ENCODE data around the gene CAPN8. TPM values are rescaled to one million over a fixed set of nuclear protein-coding genes. Genes with fewer than 3 reads are reported as not detected.

CAPN8 gene
- polyA plus RNA-seq, 1 of the 3 experiments (the other 2 are of a cell fraction), result not detected

- POLR2A ChIA-PET, result no interaction called here
- peaks cover 12% of the 10 kb centered on the region for H3K27me3 ChIP-seq (ENCODE audit: insufficient read depth)
- WGBS (ENCODE audit: low lambda C conversion rate), result 58% methylated on average over 10 of the region's 11 CpGs
Measured at GRCh38 chr1:223540485-223541106, 124.9 kb downstream of the CAPN8 start.

More at GRCh38 chr1:223540485-223541106, 124.9 kb downstream of the CAPN8 start:
- H2AFZ ChIP-seq (ENCODE audit: low read depth), result no peak overlapping the region
- no peak overlapping the region for H3K4me3 ChIP-seq (ENCODE audit: low read depth in 2 of 2, low read length in 1 of 2)
- no peak overlapping the region for H3K4me2 ChIP-seq
- no peak for DNase-seq
- CTCF ChIA-PET, result interaction anchor here (1.5 kb wide), 1 partner anchor 16 kb away, joined by 3 read pairs; no protein-coding TSS in a partner anchor
- H4K20me1 ChIP-seq (ENCODE audit: insufficient read depth), result no peaks in the 10 kb centered on the region
- H3K9me3 ChIP-seq, result no peaks in the 10 kb centered on the region
- no peak overlapping the region for H3K27ac ChIP-seq (ENCODE audit: low read depth in 2 of 2, low read length in 1 of 2)
- no peaks in the 10 kb centered on the region for H3F3A ChIP-seq (replicated peaks; ENCODE audit: insufficient read depth)
- TF ChIP-seq GABPA (IDR thresholded peaks at IDR 0.05; ENCODE audit: low read depth) (no peak), GATA2 (CRISPR knock-in tag; IDR thresholded peaks at IDR 0.05) (no peak), SMC3 (IDR thresholded peaks at IDR 0.05; ENCODE audit: low read depth, low read length) (no peak), POLR2AphosphoS5 (IDR thresholded peaks at IDR 0.05; ENCODE audit: low read depth, low read length) (no peak), EP300 (IDR thresholded peaks at IDR 0.05; ENCODE audit: borderline replicate concordance in 1 of 2, low read depth in 1 of 2, low read length in 1 of 2) (no peak), FOXM1 (IDR thresholded peaks at IDR 0.05; ENCODE audit: low read depth) (no peak), JUND (IDR thresholded peaks at IDR 0.05) (no peak), TEAD4 (IDR thresholded peaks at IDR 0.05; ENCODE audit: borderline replicate concordance, insufficient read depth) (no peak), FOXJ3 (CRISPR knock-in tag; IDR thresholded peaks at IDR 0.05) (no peak), RCOR1 (IDR thresholded peaks at IDR 0.05; ENCODE audit: low read length) (no peak), NFIC (IDR thresholded peaks at IDR 0.05; ENCODE audit: borderline replicate concordance) (no peak), ELF1 (IDR thresholded peaks at IDR 0.05) (no peak), SIN3A (IDR thresholded peaks at IDR 0.05; ENCODE audit: borderline replicate concordance, low read depth, low read length) (no peak), ZBTB33 (IDR thresholded peaks at IDR 0.05; ENCODE audit: borderline replicate concordance, low read depth) (no peak), YY1 (IDR thresholded peaks at IDR 0.05; ENCODE audit: low read depth) (no peak), MEF2A (IDR thresholded peaks at IDR 0.05; ENCODE audit: borderline replicate concordance, low read depth) (no peak), MXI1 (IDR thresholded peaks at IDR 0.05; ENCODE audit: low read depth, low read length) (no peak), IRF3 (IDR thresholded peaks at IDR 0.05; ENCODE audit: low read depth, low read length) (no peak), FOSL2 (IDR thresholded peaks at IDR 0.05; ENCODE audit: borderline replicate concordance, low read depth) (no peak)
- TF ChIP-seq, protein P1, sequence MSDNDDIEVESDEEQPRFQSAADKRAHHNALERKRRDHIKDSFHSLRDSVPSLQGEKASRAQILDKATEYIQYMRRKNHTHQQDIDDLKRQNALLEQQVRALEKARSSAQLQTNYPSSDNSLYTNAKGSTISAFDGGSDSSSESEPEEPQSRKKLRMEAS (IDR thresholded peaks at IDR 0.05; ENCODE audit: low read depth), result no peak
- H3K79me2 ChIP-seq (ENCODE audit: insufficient read depth), result no peaks in the 10 kb centered on the region
- no peaks in the 10 kb centered on the region; a peak in 1 of 4 replicates for H3K4me1 ChIP-seq (ENCODE audit: control insufficient read depth in 1 of 2, insufficient read depth in 2 of 2, low read depth in 1 of 2, low read length in 1 of 2)
- H3K9ac ChIP-seq, result no peak overlapping the region
- no peaks in the 10 kb centered on the region for H3K9me2 ChIP-seq
- H3K36me3 ChIP-seq (replicated peaks in 1 of 2; ENCODE audit: control insufficient read depth in 1 of 2, insufficient read depth in 2 of 2, low read length in 1 of 2), result no peaks in the 10 kb centered on the region

Measured in SK-N-SH (cell line).